Measurements from ENCODE around the gene DIP2C. TPM values are rescaled to one million over a fixed set of nuclear protein-coding genes. Genes with fewer than 3 reads are reported as not detected.
"Not testable (repeated sequence)": the region's sequence is repeated elsewhere in the genome, so short reads cannot be mapped to it uniquely, and the experiment has no call there.

DIP2C gene
- total RNA-seq, 1 donor from 2014 or later: 31.9 TPM

DNA sequence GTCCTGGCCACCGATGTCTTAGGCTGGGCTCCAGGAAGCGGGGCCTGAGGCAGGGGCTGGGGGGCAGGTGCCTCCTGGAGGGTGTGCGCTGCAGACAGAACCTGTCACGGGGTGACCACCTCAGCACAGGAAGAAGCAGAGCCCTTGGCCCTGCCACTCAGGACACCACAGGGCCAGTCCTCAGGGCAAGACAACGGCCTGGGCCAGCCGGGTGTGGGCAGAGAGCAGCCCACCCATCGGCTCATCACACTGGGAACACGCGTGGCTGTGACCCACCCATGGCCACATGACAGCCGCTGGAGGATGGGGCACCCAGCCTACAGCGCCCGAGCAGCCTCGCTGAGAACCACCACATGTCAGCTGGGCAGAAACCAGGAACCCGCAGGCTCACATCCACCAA lies 5.9 kb upstream of the DIP2C start:
- no peak for DNase-seq (ENCODE audit: low read depth)

DNA sequence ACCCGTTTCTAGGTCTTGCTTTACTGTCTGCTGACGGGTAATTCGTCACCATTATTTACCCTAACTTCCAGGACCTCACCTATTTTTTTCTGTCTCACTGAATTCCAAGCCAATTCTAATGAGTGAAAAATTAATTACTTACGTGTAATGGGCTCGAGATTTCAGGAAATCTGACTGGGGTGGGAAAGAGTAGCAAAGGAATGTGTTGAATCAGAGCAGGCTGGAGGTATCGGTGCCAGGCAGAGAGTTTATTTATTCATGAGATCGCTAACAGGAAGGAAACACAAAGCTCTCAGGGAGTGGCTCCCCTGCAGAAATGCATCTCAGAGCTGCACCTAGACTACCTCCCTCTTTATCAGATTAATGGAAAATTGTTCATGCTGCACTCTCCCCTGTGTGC lies 4.0 kb upstream of the DIP2C start:
- no peak for DNase-seq (ENCODE audit: low read depth)

DNA sequence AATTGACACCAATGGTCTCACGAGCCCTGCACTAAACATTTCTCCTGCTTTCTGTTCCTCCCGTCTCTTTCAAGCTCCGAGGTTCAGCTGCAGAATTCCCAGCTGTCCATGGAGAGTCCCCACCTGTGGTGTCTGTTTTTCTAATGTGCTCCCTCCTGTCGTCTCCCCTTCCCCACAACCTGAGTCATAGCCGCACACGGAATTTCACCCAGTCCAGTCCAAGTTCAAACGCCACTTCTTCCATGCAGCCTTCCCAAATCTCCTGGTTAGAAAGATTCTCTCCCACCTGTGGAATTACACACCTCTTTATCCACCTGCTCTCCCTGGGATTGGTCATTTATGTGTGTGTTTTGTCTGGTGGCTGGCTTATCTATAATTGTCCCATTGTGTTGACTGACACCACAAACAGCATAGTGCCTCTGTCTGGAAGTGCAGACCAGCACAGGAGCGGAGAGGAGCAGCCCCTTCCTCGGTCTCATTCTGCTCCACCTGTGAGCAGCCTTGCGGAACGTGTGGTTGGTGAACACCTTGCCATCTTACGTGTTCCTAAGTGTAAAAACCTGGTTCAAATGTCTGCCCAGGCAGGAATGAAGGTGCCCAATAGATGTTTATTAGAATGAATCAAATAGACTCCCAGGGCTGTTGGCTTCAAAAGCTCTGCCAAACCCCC lies 3.3 kb upstream of the DIP2C start:
- DNase-seq (ENCODE audit: low read depth): peak; percentile 85

DNA sequence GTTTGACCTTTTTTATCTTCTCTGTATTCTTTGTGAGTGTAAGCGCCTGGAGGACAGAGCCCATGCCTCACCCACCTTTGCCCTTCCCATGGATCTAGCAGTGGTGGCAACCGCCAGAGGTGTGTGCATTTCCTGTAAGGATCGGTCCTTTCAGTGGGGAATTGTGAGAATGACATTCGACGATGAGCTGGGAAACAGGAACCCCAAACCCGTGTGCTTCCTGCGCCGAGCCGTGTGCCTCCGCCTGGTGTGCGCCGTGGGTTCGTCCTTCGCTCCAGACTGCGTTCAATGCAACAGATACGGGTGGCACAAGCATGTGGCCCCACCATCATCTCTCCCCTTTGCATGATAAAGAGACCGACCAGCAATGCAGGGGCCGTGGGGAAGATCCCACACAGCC lies 1.7 kb upstream of the DIP2C start:
- DNase-seq (ENCODE audit: low read depth): no peak

DNA sequence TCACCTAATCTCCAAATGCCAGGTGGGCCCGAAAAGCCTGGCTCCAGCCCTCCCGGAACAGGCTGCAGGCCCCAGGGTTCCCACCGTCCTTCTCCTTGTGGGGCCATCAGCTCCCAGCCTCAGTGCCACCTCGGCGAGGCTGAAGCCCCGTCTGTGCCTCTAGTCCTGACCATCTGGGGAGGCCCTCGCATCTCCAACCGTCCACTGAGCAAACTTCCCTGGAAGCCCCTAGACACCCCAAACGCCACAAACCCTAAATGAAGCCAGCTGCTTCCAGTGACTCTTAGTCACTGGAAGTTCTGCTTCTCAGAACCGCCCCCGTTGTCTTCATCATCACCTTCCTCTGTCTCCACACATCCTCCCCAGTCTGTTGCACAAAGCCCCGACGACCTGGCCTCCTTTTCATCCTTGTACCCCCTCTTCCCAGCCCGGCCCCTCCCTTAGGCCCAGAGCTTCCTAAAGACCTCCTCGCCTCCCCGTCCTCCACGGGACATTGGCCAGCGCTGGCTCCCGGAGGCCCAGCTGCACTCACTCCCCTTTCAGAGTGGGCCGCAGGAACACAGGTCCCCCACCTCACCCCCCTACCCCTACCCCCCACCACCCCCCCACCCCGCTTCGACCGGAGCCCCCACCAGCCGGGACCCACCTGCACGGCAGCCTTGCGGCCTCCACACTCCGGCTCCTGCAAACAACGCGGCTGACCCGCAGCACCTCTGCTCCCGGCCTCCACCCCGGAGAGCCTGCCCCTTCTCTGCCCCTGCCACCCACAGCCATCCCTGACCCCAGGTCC lies 1.1 kb upstream of the DIP2C start:
- DNase-seq (ENCODE audit: low read depth): no peak

DNA sequence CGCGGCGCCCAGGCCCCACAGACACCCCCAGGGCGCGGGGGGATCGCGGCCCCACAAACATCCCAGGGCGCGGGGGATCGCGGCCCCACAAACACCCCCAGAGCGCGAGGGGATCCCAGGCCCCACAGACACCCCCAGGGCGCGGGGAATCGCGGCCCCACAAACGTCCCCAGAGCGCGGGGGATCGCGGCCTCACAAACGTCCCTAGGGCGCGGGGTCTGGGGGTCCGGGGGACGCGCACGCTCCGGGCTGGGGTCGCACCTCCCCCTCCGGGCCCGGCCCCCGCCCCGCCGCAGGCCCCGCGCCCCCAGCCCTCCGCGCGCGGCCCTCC lies 382 bp downstream of the DIP2C start:
- no peak for DNase-seq (ENCODE audit: low read depth)

DNA sequence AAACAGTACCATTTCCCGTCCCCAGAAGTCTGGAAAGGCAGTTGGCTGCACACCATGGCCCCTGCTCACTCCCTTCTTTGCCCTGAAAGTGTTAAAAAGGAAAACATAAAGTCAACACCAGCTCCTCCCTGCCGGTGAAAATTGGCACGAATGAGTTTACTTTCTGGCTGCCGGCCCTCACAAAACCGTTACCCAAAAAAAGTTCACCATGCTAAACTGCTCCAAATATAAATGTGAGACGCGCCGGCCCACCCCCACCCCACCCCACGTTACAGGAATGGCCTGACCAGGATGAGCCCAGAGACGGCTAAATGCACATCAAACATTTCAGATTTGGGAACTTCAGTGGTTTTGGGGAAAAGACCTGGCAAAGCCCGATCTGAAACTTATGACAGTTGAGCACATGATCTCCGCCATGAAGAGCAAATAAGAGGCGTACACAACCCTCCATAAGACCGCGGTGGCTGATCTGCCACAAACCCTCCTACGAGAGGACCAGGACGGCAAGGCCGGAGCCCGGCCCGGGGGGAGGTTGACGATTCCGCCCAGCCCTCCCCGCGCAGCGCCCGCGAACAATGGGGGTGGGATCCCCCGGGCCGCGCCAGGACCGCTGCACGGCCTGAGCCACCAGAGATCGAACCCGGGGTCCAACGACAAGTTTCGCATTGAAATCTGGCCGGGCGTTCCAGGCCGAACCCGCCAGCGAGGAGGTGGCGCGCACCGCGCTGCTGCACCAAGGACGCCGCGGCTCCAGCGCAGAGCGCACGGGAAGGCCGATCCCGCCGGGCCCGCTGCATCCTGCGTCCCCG lies 952 bp downstream of the DIP2C start:
- DNase-seq (ENCODE audit: low read depth): peak; percentile 47

DNA sequence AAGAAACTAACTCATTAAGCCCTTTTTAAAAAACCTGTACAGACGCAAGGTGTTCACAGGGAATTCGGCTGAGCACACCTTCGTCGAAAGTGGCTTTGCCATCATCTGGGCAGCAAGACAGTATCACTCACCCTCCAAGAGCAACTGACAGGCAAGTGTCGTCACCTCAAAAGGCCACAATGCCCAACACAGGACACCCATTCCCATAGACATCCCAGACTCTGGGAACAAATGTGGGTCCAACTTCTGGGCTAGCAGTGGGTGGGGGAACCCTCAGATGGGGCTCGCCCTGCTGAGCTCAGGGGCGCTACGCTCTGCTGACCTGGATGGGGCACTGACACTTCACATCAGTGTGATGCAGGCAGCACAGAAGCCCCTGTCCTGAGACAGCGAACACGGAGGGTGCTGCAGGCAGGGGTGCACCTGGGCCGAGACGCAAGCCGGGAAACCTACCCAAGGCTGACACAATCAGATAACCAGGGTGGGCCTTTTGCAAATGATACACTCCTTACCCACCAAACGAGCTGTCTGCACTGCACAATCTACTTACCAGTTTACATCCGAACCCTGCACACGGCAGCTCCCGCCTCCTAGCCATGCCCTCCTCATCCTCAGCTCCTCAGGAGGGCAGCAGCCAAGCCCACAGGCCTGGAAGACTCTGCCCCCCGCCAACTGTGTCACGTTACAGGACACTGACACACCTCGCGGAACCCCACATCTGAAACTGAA lies 1.7 kb downstream of the DIP2C start:
- no peak for DNase-seq (ENCODE audit: low read depth)

DNA sequence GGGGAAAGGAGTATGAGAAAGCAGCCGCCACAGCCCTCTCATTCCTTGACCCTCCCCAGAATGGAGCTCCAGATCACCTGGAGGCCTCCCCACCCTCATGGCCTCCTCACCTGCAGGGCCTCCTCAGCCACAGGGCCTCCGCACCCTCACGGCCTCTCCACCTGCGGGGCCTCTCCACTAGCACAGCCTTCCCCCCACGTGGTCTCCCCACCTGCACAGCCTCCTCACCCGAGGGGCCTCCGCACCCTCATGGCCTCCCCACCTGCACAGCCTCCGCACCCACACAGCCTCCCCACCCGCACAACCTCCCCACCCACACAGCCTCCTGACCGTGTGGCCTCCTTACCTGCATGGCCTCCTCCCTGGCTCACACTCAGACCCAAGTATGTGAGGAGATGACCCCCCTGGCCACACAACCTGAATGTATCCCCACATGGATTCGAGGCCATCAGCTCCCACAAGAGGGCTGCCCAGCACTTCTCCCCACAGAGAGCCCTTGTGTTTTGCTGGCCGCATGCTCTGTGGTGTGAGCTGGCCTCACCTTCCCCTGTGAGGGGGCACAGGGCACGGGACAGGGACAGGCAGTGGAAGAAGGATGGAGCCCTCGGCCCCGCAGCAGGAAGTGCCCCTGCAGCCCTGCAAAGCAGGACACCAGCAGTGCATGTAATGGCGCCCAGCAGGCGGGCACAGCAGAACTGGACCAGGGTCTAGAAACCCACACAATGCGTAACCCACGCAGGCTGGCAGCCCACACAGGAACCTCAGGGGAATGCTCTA lies 3.1 kb downstream of the DIP2C start:
- DNase-seq (ENCODE audit: low read depth): no peak

DNA sequence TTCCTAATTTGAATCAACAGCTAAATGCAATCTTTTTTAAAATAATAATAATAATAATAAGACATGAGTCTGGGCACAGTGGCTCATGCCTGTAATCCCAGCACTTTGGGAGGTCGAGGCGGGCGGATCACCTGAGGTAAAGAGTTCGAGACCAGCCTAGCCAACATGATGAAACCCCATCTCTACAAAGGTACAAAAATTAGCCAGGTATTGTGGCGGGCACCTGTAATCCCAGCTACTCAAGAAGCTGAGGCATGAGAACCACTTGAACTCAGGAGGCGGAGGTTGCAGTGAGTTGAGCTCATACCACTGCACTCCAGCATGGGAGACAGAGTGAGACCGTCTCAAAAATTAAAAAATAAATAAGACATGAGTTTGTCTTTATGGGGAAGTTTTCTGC lies 3.9 kb downstream of the DIP2C start:
- no peak for DNase-seq (ENCODE audit: low read depth)

DNA sequence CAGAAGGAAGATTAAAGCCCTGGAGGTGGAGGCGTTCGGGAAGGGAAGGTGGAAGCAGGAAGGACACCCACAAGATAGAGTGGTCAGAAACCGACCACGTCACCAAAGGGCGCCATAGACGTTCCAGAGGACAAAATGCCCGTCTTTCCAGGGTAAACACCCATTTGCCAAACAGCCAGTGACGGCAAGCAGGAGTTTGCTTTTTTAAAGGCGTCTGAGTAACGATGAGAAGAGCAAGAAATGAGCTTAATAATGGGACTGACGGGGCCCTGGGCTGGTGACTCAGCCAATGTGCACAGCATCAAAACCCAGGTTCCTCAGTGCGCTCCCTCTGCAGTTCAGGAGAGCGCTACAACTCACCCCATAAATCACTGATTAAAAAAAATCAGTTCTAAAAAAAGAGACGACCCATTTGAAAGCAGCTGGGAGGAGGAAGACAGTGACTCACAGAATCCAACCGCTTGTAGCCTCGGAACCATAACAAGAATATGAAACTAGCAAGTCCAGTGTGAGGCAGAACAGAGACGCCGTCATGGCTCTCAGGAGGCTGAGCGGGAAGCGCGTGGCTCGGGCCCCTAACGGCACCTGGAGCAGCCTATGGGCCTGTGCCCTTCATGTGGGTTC lies 5.9 kb downstream of the DIP2C start:
- peak; percentile 86 for DNase-seq (ENCODE audit: low read depth)

DNA sequence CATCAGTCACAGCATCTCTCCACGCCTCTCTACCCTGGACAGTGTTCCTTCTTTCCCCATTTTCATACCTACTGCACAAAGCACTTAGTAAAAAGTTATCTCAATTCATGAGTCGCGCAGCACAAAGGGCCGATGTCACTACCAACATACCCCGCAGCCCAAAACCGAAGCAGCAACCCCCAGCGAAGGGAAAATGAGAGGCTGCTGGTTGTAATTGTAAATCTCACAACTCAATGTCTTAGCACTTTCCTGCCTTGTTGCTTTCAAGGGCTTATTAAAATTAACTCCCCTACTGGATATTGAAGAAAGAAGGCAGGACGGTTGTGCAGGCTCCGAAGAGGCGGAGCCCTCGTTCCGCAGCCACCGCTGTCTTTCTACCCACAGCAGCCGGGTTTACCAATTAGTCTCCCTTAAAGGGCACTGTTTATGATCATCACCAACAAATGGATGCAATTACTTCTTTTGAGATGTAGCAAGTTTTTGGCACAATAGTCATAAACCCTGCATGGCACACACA lies 6.5 kb downstream of the DIP2C start:
- DNase-seq (ENCODE audit: low read depth): no peak

DNA sequence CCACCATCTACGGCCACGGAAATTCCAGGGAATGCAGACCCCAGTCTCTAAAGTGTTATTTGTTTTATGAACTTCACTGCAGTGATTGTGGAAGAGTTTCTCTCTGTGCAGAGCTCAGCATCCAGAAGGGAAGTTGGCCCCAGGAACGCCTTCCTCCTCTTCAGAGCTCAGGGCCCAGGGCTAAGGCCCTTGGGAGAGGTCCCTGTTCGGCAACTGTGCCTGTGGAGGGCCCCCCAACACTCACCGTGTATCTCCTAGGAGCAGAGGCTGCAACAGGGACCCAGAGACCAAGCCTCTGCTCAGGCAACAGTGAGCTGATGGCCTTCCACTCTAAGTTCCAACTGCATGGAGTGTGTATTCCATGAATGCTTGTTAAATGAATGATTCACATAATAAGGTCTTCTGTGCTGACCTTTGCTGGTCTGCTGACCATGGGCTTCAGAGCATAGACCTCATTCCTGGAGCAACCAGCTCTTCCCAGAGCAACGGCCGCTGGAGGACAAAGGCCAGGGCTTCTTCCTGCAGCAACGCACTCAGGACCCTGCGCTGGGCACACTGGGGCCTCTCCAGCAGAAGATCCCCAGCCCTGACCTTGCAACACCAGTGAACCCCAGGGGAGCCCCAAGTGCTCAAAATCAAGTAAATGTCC lies 7.7 kb downstream of the DIP2C start:
- DNase-seq (ENCODE audit: low read depth): peak; percentile 48

DNA sequence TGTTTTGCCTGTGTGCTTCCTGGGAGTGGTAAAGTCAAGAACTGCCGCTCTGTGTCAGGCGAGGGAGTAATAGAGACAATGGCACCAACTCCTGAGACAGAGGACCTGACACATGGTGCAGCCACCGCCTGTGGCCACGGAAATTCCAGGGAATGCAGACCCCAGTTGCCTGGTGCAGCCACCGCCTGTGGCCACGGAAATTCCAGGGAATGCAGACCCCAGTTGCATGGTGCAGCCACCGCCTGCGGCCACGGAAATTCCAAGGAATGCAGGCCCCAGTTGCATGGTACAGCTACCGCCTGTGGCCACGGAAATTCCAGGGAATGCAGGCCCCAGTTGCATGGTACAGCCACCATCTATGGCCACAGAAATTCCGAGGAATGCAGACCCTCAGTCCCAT lies 8.7 kb downstream of the DIP2C start:
- no peak for DNase-seq (ENCODE audit: low read depth)

DNA sequence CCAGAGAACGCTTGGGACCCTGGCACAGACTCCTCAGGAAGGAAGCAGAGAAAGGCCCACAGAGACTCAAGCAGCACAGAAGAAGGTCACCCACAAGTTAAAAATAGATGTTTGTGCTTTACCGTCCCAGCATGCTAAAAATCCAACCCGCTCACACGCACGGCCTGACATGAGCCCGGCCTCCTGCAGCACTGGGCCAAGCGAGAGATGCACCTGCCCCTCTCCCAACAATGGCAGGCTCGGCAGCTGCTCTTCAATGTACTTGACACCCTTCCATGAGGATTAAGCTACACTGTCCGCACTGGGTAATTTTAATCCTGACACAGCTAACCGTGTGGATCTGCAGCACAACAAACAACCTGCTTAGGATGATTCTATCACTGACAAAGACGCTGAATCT lies 9.3 kb downstream of the DIP2C start:
- peak; percentile 95 for DNase-seq (ENCODE audit: low read depth)

DNA sequence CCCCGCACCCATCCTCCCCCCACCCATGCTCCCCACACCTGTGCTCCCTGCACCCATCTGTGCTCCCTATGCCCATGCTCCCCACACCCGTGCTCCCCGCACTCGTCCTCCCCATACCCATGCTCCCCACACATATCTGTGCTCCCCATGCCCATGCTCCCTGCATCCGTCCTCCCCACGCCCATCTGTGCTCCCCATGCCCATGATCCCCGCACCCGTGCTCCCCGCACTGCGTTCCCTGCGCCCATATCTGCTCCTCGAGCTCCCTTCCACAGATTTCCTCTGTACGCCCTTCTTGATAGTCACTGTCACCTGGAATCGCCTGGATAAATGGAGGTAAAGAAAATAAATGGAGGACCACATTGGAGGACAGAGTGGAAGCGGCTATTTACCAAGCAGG lies 9.9 kb downstream of the DIP2C start:
- DNase-seq (ENCODE audit: low read depth): no peak

DNA sequence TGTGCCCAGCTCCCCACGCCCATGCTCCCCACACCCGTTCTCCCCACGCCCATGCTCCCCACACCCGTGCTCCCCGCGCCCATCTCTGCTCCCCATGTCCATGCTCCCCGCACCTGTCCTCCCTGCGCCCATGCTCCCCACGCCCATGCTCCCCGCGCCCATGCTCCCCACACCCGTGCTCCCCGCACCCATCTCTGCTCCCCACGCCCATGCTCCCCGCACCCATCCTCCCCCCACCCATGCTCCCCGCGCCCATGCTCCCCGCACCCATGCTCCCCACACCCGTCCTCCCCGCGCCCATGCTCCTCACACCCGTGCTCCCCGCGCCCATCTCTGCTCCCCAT lies 10.8 kb downstream of the DIP2C start:
- not testable (repeated sequence) for DNase-seq (ENCODE audit: low read depth)

DNA sequence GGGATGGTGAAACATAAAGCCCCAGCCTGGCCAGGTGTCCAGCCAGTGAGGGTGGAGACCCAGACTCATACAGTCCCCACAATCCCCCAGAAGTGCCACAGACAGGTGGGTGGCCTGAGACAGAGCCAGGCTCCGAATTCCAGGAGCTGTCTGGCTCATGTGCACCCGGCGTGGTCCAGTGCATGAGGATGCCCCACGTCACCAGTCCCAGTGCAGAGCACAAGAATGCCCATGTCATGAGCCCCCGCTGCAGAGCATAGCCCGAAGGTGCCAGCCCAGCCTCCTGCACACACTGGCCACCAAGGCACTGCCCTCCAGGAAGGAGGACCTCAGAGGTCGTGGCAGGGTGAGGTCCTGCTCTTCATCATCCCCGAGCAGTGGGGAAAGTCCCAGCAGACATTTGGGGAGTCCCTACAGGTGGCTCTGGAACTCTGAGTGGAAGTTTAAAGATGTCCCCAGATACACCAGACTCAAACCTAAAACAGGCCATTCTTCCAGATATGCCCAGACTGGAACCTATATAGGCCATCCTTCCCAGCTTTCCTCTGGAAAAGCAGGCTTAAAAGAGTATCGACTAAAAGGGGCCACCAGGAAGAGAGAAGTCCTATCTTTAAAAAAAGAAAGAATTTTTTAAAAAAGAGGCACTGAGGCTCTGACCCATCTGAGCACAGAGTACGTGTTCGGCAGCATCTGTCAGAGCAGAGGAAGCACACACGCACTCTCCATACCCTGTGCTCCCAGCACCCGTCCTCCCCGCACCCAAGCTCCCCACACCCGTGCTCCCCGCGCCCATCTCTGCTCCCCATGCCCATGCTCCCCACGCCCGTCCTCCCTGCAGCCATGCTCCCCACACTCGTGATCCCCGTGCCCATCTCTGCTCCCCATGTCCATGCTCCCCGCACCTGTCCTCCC lies 11.5 kb downstream of the DIP2C start:
- no peak for DNase-seq (ENCODE audit: low read depth)

DNA sequence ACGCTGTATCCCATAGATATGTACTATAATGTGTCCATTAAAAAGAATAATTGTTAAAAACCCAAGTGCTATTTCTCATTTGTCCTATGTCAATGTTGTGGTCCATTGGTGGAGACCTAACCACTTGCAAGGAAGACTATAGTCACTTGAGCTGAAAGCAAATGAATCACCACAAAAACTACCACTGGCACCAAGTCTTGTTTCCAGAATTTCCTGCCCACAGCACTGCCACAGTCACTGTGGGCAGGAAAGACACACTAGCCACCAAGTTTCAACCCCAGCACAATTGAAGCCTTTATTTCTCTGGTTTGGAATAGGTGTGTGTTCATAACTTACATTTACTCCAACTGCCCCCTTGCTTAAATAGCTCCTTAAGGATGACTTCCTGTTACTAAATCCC lies 12.4 kb downstream of the DIP2C start:
- peak; percentile 59 for DNase-seq (ENCODE audit: low read depth)

Measured in myocyte (in vitro differentiated cells).